B cell (primary cell): ENCODE data around the gene LRRC4B.

Experiments
- EZH2 ChIP-seq: IDR thresholded peaks from 2 replicates; pipeline ENCODE4 v1.6.1; 2012; ENCODE audit warnings: borderline replicate concordance, low read depth, mild to moderate bottlenecking, moderate library complexity, low read length; ENCODE audit not compliant: insufficient read depth, poor library complexity, severe bottlenecking
- TF ChIP-seq, protein P1 (sequence below): fragments of 200-600 bp; IDR thresholded peaks from one replicate; pipeline ENCODE4 v1.8.0; 2022; ENCODE audit warnings: antibody characterized with exemption, mild to moderate bottlenecking

DNA sequence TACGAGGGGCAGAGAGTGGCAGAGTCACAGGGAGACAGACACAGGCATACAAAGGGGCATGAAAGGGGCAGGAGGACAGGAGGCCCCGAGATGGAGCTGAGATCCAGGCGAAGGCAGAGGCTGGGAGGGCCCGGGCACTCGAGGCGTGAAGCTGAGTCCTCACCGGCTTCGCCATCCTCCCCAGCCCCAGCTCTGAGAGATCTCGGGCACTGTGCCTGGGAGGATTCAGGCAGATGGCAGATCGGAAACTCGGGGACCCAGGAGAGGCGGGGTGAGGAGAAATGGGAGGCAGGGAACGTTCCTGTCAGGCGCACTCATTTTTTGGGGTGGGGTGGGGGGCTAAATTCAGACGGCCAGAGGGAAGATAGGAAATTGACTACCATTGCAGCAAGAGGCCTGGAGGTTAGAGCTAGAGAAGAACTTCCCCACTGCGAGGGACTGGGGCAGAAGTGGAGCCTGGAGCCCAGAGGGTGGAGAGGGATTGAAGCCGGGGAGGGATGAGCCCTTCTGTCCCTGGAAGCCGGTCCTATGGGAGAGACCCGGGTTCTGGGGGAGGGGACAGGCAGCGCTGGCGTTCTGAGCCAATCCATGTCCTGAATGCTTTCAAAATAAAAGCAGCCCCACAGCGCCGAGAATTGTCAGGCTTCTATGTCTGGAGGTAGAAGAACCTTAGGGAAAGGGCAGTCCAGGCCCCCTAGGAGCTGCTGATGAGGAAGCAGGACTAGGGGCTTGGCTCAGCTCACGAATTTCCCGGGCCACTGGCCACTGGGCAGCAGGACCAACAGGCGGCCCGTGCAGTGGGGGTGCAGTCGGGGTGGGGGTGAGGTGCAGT is 12.6 kb downstream of the LRRC4B start:
- TF ChIP-seq, protein P1, sequence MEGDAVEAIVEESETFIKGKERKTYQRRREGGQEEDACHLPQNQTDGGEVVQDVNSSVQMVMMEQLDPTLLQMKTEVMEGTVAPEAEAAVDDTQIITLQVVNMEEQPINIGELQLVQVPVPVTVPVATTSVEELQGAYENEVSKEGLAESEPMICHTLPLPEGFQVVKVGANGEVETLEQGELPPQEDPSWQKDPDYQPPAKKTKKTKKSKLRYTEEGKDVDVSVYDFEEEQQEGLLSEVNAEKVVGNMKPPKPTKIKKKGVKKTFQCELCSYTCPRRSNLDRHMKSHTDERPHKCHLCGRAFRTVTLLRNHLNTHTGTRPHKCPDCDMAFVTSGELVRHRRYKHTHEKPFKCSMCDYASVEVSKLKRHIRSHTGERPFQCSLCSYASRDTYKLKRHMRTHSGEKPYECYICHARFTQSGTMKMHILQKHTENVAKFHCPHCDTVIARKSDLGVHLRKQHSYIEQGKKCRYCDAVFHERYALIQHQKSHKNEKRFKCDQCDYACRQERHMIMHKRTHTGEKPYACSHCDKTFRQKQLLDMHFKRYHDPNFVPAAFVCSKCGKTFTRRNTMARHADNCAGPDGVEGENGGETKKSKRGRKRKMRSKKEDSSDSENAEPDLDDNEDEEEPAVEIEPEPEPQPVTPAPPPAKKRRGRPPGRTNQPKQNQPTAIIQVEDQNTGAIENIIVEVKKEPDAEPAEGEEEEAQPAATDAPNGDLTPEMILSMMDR, result no peak
- TF ChIP-seq EZH2, result no peak
